ENCODE data around the gene ELMO2.

GRCh38 chr20:46376196-46376785, 30.1 kb downstream of the ELMO2 start:
- TF ChIP-seq MAFK (IDR thresholded peaks at IDR 0.05; ENCODE audit: low read depth, low read length): no peak
- no peak for TF ChIP-seq USF2 (IDR thresholded peaks at IDR 0.05; ENCODE audit: low read depth, low read length)
- TF ChIP-seq CTCF (conservative IDR thresholded peaks at IDR 0.05; ENCODE audit: low read depth, low read length): no peak
- TF ChIP-seq POLR2A (IDR thresholded peaks at IDR 0.05; ENCODE audit: low read depth, low read length): no peak
- TF ChIP-seq CHD1 (IDR thresholded peaks at IDR 0.05; ENCODE audit: low read depth, low read length): no peak
- TF ChIP-seq SMC3 (IDR thresholded peaks at IDR 0.05; ENCODE audit: low read depth, low read length): no peak
- no peak for TF ChIP-seq MXI1 (IDR thresholded peaks at IDR 0.05; ENCODE audit: borderline replicate concordance, low read depth, low read length)
- TF ChIP-seq FOS (IDR thresholded peaks at IDR 0.05; ENCODE audit: low read depth, low read length): no peak
- no peak for TF ChIP-seq ELK1 (IDR thresholded peaks at IDR 0.05; ENCODE audit: borderline replicate concordance, low read depth, low read length)
- no peak for TF ChIP-seq RAD21 (IDR thresholded peaks at IDR 0.05; ENCODE audit: low read length)
- TF ChIP-seq RFX5 (IDR thresholded peaks at IDR 0.05; ENCODE audit: low read depth, low read length): no peak
- no peak for TF ChIP-seq NFE2L2 (IDR thresholded peaks at IDR 0.05; ENCODE audit: low read depth, low read length)
